HG03520 (cell line): Measurements from ENCODE around the gene ATP8B4.
A peak's percentile ranks its signal among the peaks of the same experiment; 100 is the strongest.

ENCODE experiments used
- ATAC-seq: cut with Tn5 transposase; IDR thresholded peaks from one replicate; pipeline ENCODE4 v1.9.1; 2021; ENCODE audit warnings: mild to moderate bottlenecking, moderate library complexity; ENCODE audit not compliant: unreplicated experiment

The ATP8B4 gene

DNA sequence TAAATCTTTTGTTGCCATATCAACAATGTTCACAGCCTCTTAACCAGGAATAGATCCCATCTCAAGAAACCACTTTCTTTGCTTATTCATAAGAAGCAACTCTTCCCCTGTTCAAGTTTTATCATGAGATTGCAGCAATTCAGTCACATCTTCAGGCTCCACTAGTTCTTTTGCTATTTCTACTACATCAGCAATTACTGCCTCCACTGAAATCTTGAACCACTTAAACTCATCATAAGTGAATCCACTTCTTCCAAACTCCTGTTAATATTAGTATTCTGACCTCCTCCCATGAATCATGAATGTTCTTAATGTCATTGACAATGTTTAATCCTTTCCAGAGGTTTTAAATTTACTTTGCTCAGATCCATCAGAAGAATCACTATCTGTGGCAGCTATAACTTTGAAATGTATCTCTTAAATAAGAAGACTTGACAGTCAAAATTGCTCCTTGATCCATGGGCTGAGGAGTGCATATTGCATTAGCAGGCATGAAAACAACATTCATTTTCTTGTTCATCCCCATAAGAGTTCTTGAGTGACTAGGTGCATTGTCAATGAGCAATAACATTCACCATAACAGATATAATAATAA lies 292.3 kb downstream of the ATP8B4 start:
- no peak for ATAC-seq

DNA sequence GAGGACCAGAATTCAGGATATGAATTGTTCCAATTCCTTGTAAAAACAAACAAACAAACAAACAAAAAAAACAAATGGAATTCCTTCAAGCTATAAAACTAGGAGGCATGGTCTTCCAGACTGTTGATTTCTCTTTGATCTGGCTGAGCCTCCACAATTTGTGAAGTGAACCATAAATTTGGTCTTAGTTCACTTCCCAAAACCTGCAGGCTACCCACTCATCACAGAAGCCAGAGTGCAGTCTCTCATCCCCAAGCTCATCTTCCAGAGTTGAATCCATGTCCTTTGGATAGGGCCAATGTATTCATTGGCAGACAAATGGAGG lies 294.3 kb downstream of the ATP8B4 start:
- ATAC-seq, result no peak

- no peak for ATAC-seq
These were observed 294.9 kb downstream of the ATP8B4 start for GRCh38 chr15:49823987-49824774.

DNA sequence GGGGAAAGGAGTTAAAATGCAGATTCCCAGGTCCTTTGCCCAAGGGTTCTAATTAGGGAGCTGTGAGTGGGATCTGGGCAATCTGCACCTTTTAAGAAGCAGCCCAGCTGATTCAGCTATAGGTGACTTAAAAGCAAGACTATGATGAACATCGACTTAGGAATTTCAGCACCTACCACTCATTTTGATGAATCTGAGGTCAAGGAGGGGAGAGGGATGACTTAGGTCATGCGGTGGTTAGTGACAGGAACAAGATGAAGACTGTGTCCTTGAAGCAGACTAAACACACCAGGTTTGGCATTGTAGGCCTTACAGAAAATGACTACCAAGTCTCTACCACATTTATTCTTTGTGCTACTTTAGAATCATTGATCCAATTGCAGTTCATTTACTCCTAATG lies 301.9 kb downstream of the ATP8B4 start:
- ATAC-seq, result no peak

- peak; percentile 72 for ATAC-seq
These were observed 303.1 kb downstream of the ATP8B4 start for GRCh38 chr15:49815950-49816349.

DNA sequence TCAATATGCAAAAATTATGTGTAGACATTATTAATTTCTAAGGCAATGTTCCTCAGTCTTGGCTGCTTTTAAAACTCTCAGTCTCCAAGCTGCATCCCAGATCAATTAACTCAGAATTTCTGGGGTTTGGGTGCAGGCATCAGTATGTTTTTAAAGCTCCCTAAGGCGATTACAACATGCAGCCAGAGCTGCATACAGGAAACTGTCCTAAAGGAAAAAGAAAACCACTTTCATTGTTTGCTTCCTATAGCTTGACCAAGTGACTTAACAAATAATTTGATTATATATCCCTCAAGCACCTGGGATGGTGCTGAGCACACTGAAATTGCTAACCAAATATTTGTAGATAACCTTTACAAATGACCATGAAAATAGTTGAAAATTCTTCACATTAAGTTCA lies 303.5 kb downstream of the ATP8B4 start:
- ATAC-seq, result no peak

DNA sequence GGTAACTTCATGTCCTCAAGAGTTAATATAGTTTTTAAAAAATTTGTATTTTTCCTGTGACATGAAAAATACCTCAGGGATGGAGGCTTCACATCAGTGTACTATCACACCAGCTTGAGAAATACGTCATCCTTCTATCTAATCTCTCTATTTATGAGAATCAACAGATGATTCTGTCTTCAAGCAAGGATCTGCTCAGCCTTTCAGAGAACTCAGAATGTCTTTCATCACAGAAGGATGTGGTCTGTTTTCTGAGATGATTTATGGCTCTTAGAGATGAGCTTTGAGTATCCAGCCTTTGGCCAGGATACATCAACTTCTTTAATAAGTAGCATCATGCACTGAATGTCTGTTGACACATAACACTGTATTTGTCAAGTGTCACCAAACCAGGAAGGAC lies 304.3 kb downstream of the ATP8B4 start:
- no peak for ATAC-seq

GRCh38 chr15:49813625-49814024 lies 305.4 kb downstream of the ATP8B4 start:
- ATAC-seq, result no peak

- ATAC-seq, result no peak
These were observed 308.3 kb downstream of the ATP8B4 start for GRCh38 chr15:49810720-49811119.

GRCh38 chr15:49809894-49810609 lies 309.0 kb downstream of the ATP8B4 start:
- no peak for ATAC-seq

DNA sequence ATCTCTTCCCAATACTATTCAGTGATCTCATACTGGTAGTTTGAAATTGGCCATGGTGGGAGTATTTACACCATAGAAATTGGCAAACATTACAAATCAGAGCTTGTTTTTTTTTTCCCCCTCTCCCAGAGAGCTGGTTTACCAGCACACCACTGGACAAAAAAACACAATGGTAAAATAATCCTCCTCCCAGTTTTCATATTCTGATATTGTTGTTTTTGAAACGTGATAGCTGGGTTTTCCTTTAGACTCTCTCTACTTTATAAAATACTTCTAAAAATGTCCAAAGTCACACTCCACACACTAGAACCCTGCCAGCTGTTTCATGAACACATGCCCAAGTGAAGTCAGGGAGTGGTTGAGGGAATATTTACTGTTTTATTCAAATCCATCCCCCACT lies 310.7 kb downstream of the ATP8B4 start:
- no peak for ATAC-seq
